ENCODE data around the gene MYO7A. TPM values are rescaled to one million over a fixed set of nuclear protein-coding genes. Genes with fewer than 3 reads are reported as not detected.

Gene MYO7A
- total and polyA plus RNA-seq, 2 of the 8 experiments (the other 6 are each of a cell fraction or from before 2014, with no cell fraction given): 1.5 to 1.9 TPM

GRCh38 chr11:77124041-77124440, 4.0 kb upstream of the MYO7A start:
- Histone ChIP-seq H3K4me1 (replicated peaks in 1 of 4; ENCODE audit: control insufficient read depth in 3 of 4, insufficient read depth in 4 of 4, low read length in 3 of 4) (peaks cover 4 to 15% (median 9%) of the 10 kb centered on the region in 4 experiments), H3K9ac (replicated peaks in 1 of 4; ENCODE audit: extremely low read depth in 1 of 4, low read depth in 3 of 4, low read length in 3 of 4) (no peak overlapping the region), H4K20me1 (replicated peaks in 1 of 2; ENCODE audit: control insufficient read depth in 1 of 2, insufficient read depth in 2 of 2, low read length in 2 of 2) (no peaks in the 10 kb centered on the region), H3K79me2 (ENCODE audit: control insufficient read depth in 1 of 2, insufficient read depth in 2 of 2, low read length in 2 of 2) (no peaks in the 10 kb centered on the region), H2BK20ac (ENCODE audit: low read length) (no peak overlapping the region), H2BK120ac (replicated peaks; ENCODE audit: low read depth, low read length) (no peak overlapping the region), H3K56ac (replicated peaks; ENCODE audit: insufficient read length, low read depth, low read length) (no peak overlapping the region), H3K9me3 (ENCODE audit: insufficient read depth in 2 of 2, low read depth in 1 of 2, low read length in 1 of 2) (no peaks in the 10 kb centered on the region), H3K14ac (ENCODE audit: insufficient read length) (no peak overlapping the region), H4K8ac (ENCODE audit: extremely low read depth, insufficient read depth, low read length) (no peak overlapping the region), H4K91ac (replicated peaks; ENCODE audit: insufficient read length, low read length) (no peak overlapping the region), H3K4ac (replicated peaks; ENCODE audit: insufficient read length, low read depth, low read length) (no peak overlapping the region), H3K36me3 (ENCODE audit: control insufficient read depth in 2 of 4, insufficient read depth in 4 of 4, low read length in 3 of 4) (no peaks in the 10 kb centered on the region; a peak in 1 of 8 replicates), H4K5ac (ENCODE audit: insufficient read length, low read depth, low read length) (no peak overlapping the region), H3K23ac (ENCODE audit: insufficient read length) (no peak overlapping the region), H3K23me2 (ENCODE audit: low read depth, low read length) (0 out of 2 replicates have a peak, but pooled peaks cover 6% of the 10 kb centered on the region), H3K27me3 (replicated peaks in 1 of 4; ENCODE audit: control insufficient read depth in 3 of 4, extremely low read depth in 1 of 4, insufficient read depth in 3 of 4, low read length in 3 of 4) (0 out of 7 replicates have a peak, but pooled peaks cover 0 to 2% (median 0%) of the 10 kb centered on the region in 4 experiments), H2AK5ac (ENCODE audit: low read depth, low read length) (no peak overlapping the region), H3K79me1 (ENCODE audit: low read depth, low read length) (no peaks in the 10 kb centered on the region), H3K4me3 (ENCODE audit: extremely low read depth in 1 of 4, insufficient read depth in 2 of 4, low read depth in 3 of 4, low read length in 4 of 4) (no peak overlapping the region), H2BK12ac (ENCODE audit: low read depth, low read length) (no peak overlapping the region), H3K18ac (ENCODE audit: extremely low read depth, low read length) (no peak overlapping the region), H2BK5ac (ENCODE audit: low read depth, low read length) (no peak overlapping the region), H2BK15ac (ENCODE audit: low read length) (no peak overlapping the region), H2AFZ (ENCODE audit: low read length) (no peak overlapping the region), H3K4me2 (ENCODE audit: insufficient read depth in 1 of 2, low read depth in 2 of 2, low read length in 2 of 2) (no peak overlapping the region), H3K27ac (ENCODE audit: low read depth, low read length) (no peak overlapping the region)
- FAIRE-seq (no peak), DNase-seq (ENCODE audit: low read depth in 1 of 2, low spot score in 2 of 2) (no peak)
- CTCF ChIA-PET (ENCODE audit: partially characterized antibody): interaction anchor here (1.1 to 13.9 kb wide), 4 partner anchors 9 to 75 kb away, joined by 4 to 170 read pairs (median 26); no protein-coding TSS in a partner anchor
- 90% methylated on average over 8 of the region's 8 CpGs; no CpG with 5 or more reads in 1 of the 2 experiments for WGBS, 2 experiments (ENCODE audit: extremely low coverage in 1 of 2, insufficient coverage in 1 of 2, insufficient read length in 1 of 2, insufficient replicate concordance in 2 of 2, low coverage in 1 of 2, low lambda C conversion rate in 2 of 2, missing lambda C conversion rate in 1 of 2)
- POLR2A ChIA-PET (ENCODE audit: partially characterized antibody): no interaction called here
- TF ChIP-seq POLR2A (IDR thresholded peaks at IDR 0.05; ENCODE audit: control extremely low read depth in 1 of 2, low read depth in 2 of 2, low read length in 2 of 2): no peak
- TF ChIP-seq TBP (IDR thresholded peaks at IDR 0.05; ENCODE audit: low read depth, low read length): no peak
- TF ChIP-seq YY1 (IDR thresholded peaks at IDR 0.05; ENCODE audit: low read depth, low read length): no peak
- no peak for TF ChIP-seq EP300 (IDR thresholded peaks at IDR 0.05; ENCODE audit: borderline replicate concordance in 1 of 2, low read depth in 2 of 2, low read length in 2 of 2)
- TF ChIP-seq MAFK (IDR thresholded peaks at IDR 0.05; ENCODE audit: low read depth, low read length): no peak
- no peak for TF ChIP-seq CBX8 (IDR thresholded peaks at IDR 0.05; ENCODE audit: borderline replicate concordance, low read depth, low read length)
- TF ChIP-seq CHD1 (IDR thresholded peaks at IDR 0.05; ENCODE audit: low read depth, low read length): no peak
- no peak for TF ChIP-seq SAP30 (IDR thresholded peaks at IDR 0.05; ENCODE audit: insufficient read depth, insufficient replicate concordance, low read length)
- TF ChIP-seq ZNF274 (IDR thresholded peaks at IDR 0.05; ENCODE audit: borderline replicate concordance, extremely low read depth, low read length): no peak
- no peak for TF ChIP-seq JUND (IDR thresholded peaks at IDR 0.05; ENCODE audit: low read length)
- no peak for TF ChIP-seq EGR1 (IDR thresholded peaks at IDR 0.05; ENCODE audit: borderline replicate concordance, low read depth, low read length)
- no peak for TF ChIP-seq MAX (IDR thresholded peaks at IDR 0.05)
- no peak for TF ChIP-seq JUN (IDR thresholded peaks at IDR 0.05; ENCODE audit: low read depth, low read length)
- TF ChIP-seq HDAC6 (IDR thresholded peaks at IDR 0.05; ENCODE audit: low read depth, low read length): no peak
- TF ChIP-seq NRF1 (IDR thresholded peaks at IDR 0.05; ENCODE audit: low read depth, low read length): no peak
